HS-5 (cell line): Measurements from ENCODE around the gene PRDM2.

Experiments
- DNase-seq: peaks from one replicate; pipeline ENCODE4 v3.0.0-alpha.2; 2012; ENCODE audit warnings: low read depth

Gene PRDM2

DNA sequence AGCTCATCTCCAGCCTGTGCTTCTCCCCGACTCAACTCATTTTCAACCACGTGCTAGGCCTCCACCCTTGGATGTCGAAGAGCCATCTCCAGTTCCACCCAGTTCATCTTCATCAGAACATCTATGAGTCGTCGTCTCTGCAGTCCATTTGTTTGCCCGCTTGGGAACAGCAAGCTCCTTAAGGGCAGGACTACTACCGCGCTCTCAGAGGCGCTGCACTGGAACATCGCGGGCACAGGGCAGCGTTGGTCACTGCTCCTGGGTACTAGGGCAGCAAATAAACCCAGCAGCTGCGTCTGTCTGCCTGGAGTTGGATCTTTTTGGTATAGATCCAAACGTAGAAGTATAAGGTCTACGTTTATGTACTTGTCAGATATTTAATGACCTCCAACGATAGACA, 478 bp upstream of the PRDM2 start:
- no peak for DNase-seq

DNA sequence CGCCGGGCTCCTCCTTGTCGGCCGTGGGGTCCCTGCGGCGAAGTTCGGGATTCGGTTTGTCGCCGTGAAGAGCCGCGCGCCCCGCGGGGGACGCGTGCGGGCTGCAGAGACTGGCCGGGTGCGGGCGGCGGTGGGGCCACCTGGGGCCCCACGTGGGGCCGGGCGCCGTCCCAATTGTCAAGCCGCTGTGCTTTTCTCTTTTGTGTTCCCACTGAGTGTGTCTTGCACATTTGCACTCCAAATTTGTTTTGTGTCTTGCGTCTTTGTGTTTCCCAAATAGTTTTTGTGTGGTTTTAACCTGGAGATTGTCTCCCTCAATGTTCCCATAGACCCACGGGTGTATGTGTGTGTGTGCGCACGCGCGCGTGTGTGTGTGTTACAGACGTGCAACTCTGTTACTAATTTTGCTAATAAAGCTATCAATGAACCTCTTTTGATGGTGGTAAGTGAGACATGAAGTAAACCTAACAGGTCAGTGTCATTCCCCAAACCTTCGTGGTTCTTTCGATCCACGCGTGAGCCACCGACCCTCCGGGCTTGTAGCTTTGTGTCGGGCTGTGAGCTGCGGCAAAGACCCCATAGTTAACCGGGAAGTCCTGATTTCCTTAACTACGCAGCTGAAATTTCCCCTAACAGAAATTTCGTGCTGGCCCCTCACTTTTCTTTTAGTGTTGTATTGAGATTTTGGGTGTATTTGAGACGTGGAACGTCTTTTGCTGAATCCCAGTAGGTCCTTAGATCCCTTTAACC, 708 bp downstream of the PRDM2 start:
- peak; percentile 22 for DNase-seq

DNA sequence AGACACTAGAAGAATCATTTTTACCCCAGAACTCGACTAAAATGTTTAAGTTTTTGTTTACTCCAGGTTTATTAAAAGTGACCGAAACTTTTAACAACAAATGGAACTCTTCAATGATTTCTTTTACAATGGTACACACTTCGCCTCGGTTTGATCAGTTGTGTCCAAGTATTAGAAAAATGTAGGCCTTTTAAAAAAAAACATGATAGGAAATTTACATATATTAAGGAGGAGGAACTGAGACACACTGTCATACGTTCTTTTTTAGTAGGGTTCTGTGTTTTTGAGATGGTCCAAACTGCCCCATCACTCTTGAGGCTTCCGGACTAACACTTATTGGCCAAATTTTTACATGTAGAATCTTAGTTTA, 1.3 kb downstream of the PRDM2 start:
- DNase-seq = no peak

DNA sequence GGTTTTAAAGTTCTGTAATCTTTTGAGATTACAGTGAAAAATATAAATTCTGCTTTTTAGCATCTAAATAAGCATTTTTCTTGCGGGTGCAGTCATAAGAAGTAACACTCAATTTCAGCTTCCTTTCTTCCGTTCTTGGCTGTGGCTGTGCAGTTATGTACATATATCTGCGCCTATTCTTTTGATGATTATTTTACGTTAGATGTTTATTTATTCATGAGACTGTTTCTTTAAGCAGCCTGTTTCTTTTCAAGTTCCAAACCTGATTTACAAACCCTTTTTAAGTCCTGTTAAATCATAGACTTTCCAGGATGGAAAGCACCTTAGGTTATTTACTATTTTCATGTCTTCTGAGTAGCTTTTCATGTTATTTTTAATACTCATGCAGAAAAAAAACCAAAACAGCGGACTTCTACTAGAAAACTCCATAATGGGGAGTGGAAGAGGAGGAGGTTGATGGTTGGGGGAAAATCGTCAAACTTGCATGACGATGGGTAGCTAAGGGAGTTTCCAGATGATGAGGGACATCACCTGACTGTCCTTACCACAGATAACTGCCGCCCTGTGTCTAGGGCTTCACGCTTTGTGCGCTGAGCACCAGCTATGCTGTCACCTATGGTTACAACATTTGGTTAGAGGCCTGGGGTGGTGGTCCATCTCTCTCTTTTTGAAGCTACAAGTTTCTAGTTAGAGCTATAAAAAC, 2.6 kb downstream of the PRDM2 start:
- DNase-seq = no peak

DNA sequence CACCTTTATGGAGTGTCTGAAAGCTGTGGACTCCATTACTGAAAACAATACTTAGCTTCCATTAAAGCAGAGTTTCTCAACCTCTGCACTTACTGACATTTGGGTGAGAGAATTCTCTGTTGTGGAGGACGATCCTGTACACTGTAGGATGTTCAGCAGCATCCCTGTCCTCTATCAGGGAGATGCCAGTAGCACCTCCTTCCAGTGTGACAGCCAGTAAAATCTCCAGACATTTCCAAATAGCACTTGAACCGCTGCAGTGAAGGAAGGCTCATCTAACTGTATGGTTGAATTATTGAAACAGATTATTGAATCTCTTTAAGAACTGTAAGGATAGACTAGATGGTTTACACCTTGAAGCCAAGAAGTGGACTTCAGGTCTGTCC, 3.1 kb downstream of the PRDM2 start:
- no peak for DNase-seq

DNA sequence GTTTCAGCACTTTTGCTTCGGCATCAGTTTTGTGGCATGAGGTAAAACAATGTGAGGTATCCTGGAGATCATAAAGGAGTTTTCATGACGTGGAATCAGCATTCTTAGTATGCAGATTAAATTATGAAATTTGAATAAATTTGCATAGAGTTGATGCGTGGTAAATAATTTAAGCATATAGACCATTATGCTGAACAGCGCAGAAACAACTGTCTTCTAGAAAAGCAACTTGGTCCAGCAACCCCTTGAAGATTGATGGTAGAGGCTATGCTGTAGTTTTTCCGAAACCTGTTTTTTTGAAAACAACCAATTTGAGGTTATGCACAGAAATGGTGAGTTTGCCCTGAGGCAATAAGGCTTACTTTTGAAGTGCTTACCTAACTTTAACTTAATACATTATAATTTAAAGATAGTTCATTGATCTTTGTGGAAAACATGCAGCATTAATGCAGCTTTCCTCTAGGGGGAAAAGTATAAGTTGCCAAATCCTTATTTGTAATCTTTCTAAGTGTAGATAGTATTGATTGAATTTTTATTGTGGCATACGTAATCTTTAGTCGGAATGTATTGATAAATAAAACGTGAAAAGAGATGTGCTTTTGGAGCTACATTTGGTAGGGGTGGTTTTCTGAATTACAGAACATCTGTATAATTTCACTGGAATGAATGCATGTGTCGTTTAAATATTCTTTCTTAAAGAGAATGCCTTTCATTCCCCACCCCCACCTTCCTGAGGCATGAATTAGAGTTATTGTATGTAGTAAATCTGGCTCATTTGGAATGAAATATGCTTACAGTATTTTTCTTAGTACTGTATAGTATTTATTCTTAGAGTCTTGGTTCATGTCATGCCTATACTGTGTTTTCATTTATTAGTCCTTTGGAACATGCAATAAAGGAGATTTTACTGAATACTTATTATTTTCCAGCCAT, 3.8 kb downstream of the PRDM2 start:
- DNase-seq = no peak

DNA sequence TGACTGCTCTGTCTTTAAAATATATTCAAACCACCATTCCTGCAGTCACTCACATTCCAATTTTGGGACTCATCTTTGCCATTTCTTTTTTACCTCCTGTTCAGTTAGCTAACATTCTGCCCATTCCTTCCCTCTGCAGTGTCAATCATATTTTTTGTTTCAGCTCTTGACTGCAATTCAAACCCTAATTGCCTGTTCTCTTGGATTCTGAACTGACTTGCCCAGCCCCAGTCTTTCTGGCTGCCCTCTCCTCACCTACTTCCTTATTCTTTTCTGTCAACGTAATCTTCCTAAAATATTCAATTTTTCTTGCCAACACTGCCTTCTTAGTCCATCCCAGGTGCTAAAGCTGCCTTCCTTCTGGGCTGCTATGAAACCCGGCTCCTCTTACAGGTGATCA, 6.1 kb downstream of the PRDM2 start:
- no peak for DNase-seq

DNA sequence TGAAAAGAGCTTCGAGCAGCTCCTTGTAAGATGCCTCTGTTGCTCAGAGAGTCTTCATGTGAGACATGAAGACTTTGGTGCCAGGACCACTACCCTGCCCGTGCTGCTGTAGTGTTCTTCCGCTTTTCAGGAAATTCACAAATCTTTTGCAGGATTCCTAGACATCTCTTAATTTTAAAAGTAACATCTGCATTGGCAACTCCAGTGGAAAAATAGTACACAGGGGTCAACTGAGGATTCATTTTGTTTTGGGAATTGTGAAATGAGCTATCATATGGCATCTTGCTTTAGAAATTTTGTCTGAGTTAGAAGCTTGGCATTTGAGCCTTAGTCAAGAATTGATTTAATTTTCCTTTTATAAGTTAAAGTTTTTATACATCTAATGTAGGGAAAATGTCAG, 7.2 kb downstream of the PRDM2 start:
- DNase-seq = no peak

DNA sequence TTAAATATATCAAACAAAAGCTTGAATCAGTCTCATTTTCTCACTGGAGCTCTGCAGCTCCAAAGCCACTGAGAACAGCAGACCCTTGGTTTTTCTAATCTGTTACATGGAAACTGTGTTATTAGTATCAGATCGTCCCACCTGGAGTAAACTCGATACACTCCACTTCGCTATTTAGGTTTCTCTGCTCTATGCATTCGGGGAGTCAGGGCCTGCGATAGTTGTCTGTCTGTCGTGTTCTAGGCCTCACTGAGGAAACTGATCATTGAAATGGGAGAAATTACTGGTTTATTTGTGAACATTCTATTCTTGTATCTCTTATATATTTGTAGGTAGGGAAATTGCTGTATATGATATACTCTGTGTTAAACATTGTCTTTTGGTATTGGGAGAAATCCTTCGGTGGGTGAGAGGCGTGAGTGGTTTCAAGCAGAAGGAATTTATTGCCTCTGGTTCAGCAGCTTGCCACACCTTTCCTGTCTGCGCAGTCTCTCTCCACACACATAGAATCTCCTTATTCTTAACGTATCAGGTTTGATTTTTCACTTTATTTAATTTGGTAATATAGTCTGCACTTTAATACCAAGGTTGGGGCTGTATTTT, 8.5 kb downstream of the PRDM2 start:
- DNase-seq = no peak

DNA sequence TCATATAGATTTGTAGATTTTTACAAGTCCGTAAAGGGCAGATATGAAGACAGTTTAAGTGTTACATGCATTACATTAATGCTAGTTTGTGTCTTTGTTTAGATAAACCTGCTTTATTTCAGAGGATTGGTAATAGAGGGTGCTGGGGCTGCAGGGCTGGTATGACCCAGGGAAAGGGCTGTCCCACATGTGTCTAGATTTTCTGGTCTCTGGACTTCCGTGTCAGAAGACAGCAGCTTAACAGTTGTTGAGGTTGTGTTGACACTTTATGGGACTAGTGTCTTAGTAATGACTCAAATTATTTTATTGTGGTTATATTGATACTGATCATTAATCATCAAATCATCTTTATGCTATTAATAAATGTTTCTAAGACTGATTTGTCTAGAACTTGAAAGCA, 10.1 kb downstream of the PRDM2 start:
- DNase-seq = no peak

DNA sequence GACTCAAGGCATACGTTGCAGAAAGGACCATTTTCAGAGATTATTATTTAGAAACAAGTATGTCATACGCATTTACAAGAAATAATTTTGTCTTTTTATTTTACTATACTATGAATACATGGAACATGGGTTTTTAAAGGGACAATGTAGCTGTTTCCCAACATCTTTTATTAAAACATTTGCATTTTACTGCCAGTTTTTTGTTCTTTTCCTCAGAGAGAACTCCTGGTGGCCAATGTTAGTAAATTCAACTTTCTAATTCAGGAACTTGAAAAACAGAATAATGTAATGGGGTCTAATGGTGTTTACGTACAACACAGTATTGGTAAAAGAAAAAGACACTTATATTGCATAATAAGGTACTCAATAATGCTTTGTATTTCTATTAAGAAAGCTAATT, 14.9 kb downstream of the PRDM2 start:
- DNase-seq = no peak

DNA sequence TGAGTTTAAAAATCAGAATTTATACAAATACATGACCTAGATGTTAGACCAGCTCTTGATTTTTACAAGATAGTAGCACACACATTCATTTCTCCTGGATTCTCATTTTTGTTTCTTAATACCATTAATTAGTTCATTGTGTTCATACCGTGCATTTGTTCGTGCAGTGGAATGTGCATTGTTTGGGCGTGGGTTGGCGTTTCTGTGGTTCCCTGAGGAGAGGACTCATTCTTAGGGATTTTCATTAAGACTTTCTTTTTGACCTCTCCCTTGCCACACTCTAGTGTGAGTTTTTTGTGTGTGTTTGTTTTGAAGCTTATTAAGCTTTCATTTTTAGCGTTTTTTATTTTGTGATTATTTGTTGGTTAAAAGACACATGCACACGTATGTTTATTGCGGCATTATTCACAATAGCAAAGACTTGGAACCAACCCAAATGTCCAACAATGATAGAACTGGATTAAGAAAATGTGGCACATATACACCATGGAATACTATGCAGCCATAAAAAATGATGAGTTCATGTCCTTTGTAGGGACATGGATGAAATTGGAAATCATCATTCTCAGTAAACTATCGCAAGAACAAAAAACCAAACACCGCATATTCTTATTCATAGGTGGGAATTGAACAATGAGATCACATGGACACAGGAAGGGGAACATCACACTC, 15.8 kb downstream of the PRDM2 start:
- DNase-seq = peak; percentile 53

DNA sequence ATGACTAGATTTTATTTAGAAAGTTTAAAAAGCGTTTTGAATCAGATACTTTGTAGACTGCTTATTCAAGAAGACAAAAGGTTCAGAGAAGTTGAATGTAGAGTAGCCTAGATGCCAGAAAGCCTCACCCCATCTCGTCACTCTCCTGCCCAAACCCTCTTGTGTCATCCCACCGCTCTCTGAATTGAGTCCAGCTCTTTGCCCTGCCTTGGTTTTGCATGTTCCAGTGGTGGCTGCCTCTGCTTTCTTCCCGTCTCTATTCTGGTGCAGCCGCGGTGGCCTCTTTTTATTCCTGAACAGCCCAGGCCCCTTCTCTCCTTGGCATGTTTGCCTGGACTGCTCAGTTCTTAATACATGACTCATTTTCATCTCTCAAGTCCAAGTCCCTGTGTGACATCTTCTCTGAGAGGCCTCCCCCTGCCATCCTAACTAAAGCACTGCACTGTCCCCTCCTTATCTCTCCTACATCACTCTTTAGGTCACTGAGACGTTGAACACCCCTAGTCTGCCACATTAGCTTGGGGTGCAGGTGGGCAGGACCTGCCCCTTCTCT, 22.9 kb downstream of the PRDM2 start:
- no peak for DNase-seq

DNA sequence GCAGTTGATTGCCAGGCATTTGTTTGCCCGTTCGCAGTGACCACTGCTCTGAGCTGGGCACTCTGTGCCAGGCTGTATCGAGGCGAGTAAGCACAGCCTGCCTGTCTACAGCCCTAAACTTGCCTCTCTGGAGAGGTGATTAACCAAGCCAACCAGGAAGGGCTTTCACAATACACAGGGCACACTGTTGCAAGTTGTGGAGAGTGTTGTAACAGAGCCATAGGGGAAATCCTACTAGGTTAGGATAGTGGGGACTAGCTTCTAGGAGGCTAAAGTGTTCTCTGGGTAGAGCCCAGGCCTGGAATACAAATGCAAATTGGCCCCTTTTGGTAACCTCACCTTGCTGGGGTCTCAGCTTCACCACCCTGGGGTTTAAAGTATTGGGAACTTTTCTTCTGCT, 23.8 kb downstream of the PRDM2 start:
- DNase-seq = no peak

DNA sequence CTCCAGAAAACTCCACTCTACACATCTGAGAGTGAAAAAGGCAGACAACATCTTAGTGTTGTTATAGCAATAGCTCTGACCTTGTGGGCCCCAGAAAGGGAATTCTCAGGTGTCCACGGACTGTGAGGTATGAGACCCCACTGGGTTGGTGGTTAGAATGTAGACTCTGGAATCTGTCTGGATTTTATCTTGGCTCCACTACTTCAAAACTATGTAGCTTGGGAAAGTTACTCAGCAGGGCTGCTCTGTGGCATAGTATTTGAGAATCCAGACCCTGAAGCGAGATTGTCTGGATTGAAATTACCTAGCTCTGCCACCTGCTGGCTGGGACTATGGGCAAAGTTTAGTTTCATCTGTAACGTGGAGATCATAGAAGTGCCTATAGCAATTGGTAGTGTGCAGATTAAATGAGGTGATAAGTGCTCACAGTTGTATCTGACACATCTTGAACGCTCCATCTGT, 25.8 kb downstream of the PRDM2 start:
- no peak for DNase-seq

DNA sequence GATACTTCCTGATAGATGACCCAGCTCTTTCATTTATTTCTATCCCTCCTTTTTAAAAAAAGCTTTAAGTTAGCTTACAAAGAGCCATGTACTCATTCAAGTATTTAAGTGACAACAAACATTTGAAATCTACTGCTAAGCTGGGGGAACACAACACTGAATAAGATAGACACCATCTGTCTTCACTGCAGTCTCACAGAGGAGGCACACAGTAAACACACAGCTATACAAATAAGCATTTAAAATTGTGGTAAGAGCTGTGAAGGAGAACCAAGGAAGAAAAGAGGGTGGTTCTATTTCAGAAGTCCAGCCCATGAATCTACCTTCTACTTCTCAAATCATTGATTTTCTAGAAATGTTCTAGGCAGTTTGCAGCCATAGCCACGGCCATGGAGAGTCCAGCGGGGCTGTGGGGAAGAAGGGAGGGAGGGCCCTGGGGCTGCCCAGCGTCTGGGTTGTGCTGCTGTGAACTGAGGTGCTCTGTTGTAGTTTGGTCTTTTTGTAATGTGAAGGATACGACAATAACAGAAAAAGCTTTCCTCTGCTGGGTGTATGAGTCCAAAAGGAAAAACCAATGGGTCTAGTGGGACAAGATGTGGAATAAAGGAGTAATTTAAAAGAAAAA, 28.2 kb downstream of the PRDM2 start:
- DNase-seq = no peak

DNA sequence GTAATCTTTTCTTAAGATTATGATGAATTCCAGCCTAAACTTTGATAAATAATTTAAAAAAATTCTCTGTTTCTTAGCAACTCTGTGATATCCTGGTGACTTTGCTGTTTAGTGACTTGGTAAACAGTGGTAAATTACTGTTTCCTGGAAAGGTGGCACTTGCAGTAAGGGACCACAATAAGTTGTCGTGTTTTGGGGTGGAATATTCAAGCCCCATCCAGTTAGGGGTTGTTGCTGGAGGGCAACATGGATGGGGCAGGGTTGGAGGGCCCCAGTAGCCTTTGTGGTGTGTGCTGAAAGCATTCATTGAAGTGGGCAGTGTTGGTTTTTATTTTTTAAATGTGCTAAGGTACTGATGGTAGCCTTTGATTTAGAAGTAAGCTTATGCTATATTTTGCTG, 30.3 kb downstream of the PRDM2 start:
- DNase-seq = no peak

DNA sequence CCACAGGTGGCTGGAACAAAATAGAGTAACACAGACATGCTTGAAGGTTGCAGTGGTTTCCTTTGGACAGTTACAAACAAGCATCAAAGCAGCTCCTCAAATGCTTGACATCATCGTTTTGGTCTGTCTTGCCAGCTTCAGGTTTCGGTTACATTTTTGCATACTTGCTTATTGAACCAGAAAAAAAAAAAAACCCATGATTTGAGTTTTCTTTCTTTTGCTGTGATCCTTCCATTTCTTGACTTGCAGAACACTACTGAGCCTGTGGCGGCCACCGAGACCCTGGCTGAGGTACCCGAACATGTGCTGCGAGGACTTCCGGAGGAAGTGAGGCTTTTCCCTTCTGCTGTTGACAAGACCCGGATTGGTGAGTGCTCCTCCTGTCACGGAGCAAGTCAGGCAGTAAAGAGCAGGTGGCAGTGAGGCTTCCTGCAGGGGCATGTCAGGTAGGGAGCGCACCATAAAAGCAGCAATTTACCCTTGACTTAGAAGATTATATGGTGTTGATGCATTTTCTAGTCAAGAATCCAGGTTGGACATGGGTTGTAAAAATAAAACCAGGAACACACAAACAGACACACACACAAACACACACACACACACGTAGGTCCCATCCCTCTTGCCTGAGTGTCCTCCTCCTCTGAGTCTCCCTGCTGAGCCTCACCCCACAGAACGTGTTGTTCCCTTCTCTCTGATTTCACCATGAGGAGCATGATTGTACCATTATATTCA, 30.9 kb downstream of the PRDM2 start:
- DNase-seq = no peak

DNA sequence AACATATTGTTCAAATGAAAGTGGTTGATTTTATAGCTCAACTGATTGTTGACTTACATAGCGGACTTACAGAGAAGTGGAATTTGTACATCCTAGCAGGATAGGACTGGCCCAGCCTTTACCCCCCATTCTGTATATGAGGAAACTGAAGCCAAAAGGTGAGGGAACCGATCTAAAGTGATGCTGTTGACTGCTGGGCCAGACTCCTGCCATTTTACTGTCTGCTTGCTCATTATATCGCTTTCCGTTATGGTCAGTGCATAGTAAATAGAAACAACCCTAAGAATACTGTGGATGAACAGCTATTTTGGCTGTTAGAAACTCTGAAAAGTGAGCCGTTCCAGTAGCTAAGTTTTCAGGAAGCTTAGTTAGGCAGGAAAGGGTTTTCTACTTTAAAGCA, 31.9 kb downstream of the PRDM2 start:
- DNase-seq = no peak

DNA sequence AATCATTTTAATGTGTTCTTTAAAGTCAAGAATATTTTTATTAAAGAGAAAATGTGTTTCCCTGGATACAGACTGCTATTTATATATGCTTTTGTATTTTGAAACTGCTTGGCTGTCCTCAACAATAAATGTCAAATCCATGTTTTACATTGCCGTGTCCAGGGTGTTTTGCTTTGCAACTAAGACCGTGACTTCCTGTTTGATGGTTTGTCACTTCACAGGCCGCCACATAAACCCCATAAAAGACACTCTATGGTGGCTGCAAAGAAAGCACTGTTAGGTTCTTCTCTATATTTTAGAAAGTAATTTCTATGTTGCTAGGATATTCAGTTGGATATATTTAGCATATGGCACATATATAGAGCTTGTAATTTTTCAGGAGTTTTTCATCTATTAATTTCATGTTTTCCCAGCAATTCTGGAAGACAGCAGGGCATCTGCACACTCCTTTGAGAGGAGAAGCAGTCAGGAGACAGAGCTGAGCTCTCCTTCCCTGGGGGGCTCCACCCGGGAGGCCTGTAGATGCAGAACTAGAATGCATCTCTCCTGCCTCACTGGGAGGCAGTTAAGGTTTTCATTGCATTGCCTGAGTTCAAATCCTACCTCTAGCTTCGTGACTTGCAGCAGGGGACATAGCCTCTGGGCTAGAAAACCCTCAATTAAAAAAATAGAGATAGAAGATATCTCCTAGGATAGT, 33.1 kb downstream of the PRDM2 start:
- no peak for DNase-seq
